ENCODE measurements around the gene OR4E1.

DNA sequence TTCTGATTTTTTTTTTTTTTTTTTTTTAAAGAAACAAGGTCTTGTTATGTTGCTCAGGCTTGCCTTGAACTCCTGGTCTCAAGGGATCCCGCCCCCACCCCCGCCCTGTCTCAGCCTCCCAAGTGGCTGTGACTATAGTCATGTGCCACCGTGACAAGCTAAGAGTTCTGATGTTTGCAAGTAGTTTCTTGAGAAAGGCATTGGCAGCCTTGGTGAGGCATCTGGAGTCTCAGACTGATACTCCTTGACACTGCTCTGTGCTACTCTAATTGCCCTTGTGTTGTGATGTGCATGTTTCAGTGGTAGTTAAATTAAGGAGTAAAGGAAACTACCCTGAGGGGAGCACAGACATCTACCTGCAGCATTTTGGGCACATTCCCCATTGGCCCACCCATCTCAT, 46.2 kb upstream of the OR4E1 start:
- TF ChIP-seq JUN (IDR thresholded peaks at IDR 0.05) (no peak), JUNB (IDR thresholded peaks at IDR 0.05) (no peak), EP300 (IDR thresholded peaks at IDR 0.05) (no peak), POLR2A (IDR thresholded peaks at IDR 0.05; ENCODE audit: low read length) (no peak), RAD21 (conservative IDR thresholded peaks at IDR 0.05 in 1 of 2, IDR thresholded peaks at IDR 0.05 in 1 of 2) (no peak), POLR2AphosphoS2 (conservative IDR thresholded peaks at IDR 0.05; ENCODE audit: low read length) (no peak)
- TF ChIP-seq, protein P1, sequence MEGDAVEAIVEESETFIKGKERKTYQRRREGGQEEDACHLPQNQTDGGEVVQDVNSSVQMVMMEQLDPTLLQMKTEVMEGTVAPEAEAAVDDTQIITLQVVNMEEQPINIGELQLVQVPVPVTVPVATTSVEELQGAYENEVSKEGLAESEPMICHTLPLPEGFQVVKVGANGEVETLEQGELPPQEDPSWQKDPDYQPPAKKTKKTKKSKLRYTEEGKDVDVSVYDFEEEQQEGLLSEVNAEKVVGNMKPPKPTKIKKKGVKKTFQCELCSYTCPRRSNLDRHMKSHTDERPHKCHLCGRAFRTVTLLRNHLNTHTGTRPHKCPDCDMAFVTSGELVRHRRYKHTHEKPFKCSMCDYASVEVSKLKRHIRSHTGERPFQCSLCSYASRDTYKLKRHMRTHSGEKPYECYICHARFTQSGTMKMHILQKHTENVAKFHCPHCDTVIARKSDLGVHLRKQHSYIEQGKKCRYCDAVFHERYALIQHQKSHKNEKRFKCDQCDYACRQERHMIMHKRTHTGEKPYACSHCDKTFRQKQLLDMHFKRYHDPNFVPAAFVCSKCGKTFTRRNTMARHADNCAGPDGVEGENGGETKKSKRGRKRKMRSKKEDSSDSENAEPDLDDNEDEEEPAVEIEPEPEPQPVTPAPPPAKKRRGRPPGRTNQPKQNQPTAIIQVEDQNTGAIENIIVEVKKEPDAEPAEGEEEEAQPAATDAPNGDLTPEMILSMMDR (IDR thresholded peaks at IDR 0.05) = no peak
- TF ChIP-seq, protein P2, sequence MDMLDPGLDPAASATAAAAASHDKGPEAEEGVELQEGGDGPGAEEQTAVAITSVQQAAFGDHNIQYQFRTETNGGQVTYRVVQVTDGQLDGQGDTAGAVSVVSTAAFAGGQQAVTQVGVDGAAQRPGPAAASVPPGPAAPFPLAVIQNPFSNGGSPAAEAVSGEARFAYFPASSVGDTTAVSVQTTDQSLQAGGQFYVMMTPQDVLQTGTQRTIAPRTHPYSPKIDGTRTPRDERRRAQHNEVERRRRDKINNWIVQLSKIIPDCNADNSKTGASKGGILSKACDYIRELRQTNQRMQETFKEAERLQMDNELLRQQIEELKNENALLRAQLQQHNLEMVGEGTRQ (IDR thresholded peaks at IDR 0.05) = no peak
- TF ChIP-seq, protein P3, sequence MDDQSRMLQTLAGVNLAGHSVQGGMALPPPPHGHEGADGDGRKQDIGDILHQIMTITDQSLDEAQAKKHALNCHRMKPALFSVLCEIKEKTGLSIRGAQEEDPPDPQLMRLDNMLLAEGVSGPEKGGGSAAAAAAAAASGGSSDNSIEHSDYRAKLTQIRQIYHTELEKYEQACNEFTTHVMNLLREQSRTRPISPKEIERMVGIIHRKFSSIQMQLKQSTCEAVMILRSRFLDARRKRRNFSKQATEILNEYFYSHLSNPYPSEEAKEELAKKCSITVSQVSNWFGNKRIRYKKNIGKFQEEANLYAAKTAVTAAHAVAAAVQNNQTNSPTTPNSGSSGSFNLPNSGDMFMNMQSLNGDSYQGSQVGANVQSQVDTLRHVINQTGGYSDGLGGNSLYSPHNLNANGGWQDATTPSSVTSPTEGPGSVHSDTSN (IDR thresholded peaks at IDR 0.05) = no peak

All from A549 (cell line).